ENCODE results near the gene TFB2M. TPM values are rescaled to one million over a fixed set of nuclear protein-coding genes. Genes with fewer than 3 reads are reported as not detected.

TFB2M gene
- total and polyA plus RNA-seq, 10 of the 15 experiments (the other 5 are each of a cell fraction or from before 2014, with no cell fraction given) = 25.2 to 66.0 (median 36.1) TPM

- TF ChIP-seq MLLT1 (IDR thresholded peaks at IDR 0.05) (no peak), POLR2AphosphoS5 (IDR thresholded peaks at IDR 0.05; ENCODE audit: low read length) (peak; percentile 67; the same call in 1 of the 2 replicates), YY1 (IDR thresholded peaks at IDR 0.05; ENCODE audit: low read depth, low read length) (peak; percentile 72), FOXM1 (IDR thresholded peaks at IDR 0.05; ENCODE audit: low read depth, low read length) (no peak), NBN (IDR thresholded peaks at IDR 0.05) (no peak; the same call in 1 of the 2 replicates), CBFB (IDR thresholded peaks at IDR 0.05; ENCODE audit: low read depth) (no peak), HSF1 (IDR thresholded peaks at IDR 0.05; ENCODE audit: low read depth, low read length) (no peak), E4F1 (IDR thresholded peaks at IDR 0.05; ENCODE audit: borderline replicate concordance, partially characterized antibody) (no peak), BHLHE40 (IDR thresholded peaks at IDR 0.05; ENCODE audit: borderline replicate concordance in 1 of 2, low read depth in 2 of 2, low read length in 1 of 2) (peak in 1 of 2 experiments; percentile 25; a peak in 1 of 4 replicates), ZNF217 (IDR thresholded peaks at IDR 0.05) (no peak), STAT3 (IDR thresholded peaks at IDR 0.05; ENCODE audit: low read depth, low read length) (no peak), TAF1 (IDR thresholded peaks at IDR 0.05; ENCODE audit: borderline replicate concordance, low read depth, low read length) (no peak), JUNB (IDR thresholded peaks at IDR 0.05) (peak; percentile 53), MTA3 (IDR thresholded peaks at IDR 0.05; ENCODE audit: borderline replicate concordance, low read length) (no peak), TCF7 (IDR thresholded peaks at IDR 0.05; ENCODE audit: borderline replicate concordance) (no peak), KDM1A (IDR thresholded peaks at IDR 0.05; ENCODE audit: borderline replicate concordance) (no peak), SREBF1 (IDR thresholded peaks at IDR 0.05; ENCODE audit: low read length) (no peak), MTA2 (IDR thresholded peaks at IDR 0.05; ENCODE audit: low read depth) (no peak), BCLAF1 (IDR thresholded peaks at IDR 0.05) (no peak), SPI1 (IDR thresholded peaks at IDR 0.05; ENCODE audit: borderline replicate concordance, insufficient read depth, low read depth, low read length) (no peak), MAX (IDR thresholded peaks at IDR 0.05; ENCODE audit: low read depth, low read length) (0 out of 2 replicates have a peak, but pooled peaks have one; percentile 30), STAT1 (conservative IDR thresholded peaks at IDR 0.05) (no peak), SREBF2 (IDR thresholded peaks at IDR 0.05; ENCODE audit: low read length) (no peak), MEF2A (IDR thresholded peaks at IDR 0.05; ENCODE audit: insufficient read depth, low read depth, low read length) (peak; percentile 33; the same call in 1 of the 2 replicates)
These were observed 25.4 kb upstream of the TFB2M start (continued) for GRCh38 chr1:246591504-246591903.
